Activated T-cell treated with anti-CD3 and anti-CD28 coated beads, Interleukin-2, amount 50 U/mL, for 4 hours (primary cell): Measurements from ENCODE around the gene HECTD3. TPM values are rescaled to one million over a fixed set of nuclear protein-coding genes. Genes with fewer than 3 reads are reported as not detected.

Source experiments
- ATAC-seq, 2 donors: fragments of 200-7000 bp; cut with Tn5 transposase; one replicate each; pipeline ENCODE4 v1.10.0; 2021
- DNase-seq: peaks from one replicate; pipeline ENCODE4 v3.0.0-alpha.2; 2020
- H3K27me3 Mint-ChIP-seq: one replicate; pipeline ENCODE4 v1.8.0; 2021; ENCODE audit warnings: low read depth, mixed read lengths
- H3K36me3 Mint-ChIP-seq: one replicate; pipeline ENCODE4 v1.8.0; 2022; ENCODE audit warnings: mixed read lengths; ENCODE audit not compliant: insufficient read depth
- H3K4me1 Mint-ChIP-seq: one replicate; pipeline ENCODE4 v1.8.0; 2021; ENCODE audit warnings: low read depth, mixed read lengths
- H3K4me3 Mint-ChIP-seq: one replicate; pipeline ENCODE4 v1.8.0; 2021; ENCODE audit warnings: mild to moderate bottlenecking, moderate library complexity, mixed read lengths
- H3K9me3 Mint-ChIP-seq: one replicate; pipeline ENCODE4 v1.8.0; 2021; ENCODE audit warnings: mixed read lengths
- total RNA-seq, 3 donors: library from RNA; stranded (reverse); gene quantifications; one replicate each; pipeline ENCODE4 v1.2.1, GENCODE V29; 2021

The HECTD3 gene
- total RNA-seq, 3 donors from 2014 or later: 27.4 to 30.4 (median 30.2) TPM

GRCh38 chr1:45026446-45026845 is 15.3 kb upstream of the HECTD3 start:
- peak in 1 of 2 donors; percentile 51 for ATAC-seq
- no peak overlapping the region for H3K4me3 Mint-ChIP-seq

GRCh38 chr1:45023663-45024062 is 12.5 kb upstream of the HECTD3 start:
- DNase-seq (no peak), ATAC-seq (no peak)
- Mint-ChIP-seq H3K27me3 (no peaks in the 10 kb centered on the region), H3K36me3 (no peaks in the 10 kb centered on the region), H3K4me1 (peaks cover 7% of the 10 kb centered on the region), H3K9me3 (no peaks in the 10 kb centered on the region), H3K4me3 (no peak overlapping the region)

More at GRCh38 chr1:45026446-45026845, 15.3 kb upstream of the HECTD3 start:
- peaks cover 7% of the 10 kb centered on the region for H3K4me1 Mint-ChIP-seq
- H3K9me3 Mint-ChIP-seq: no peaks in the 10 kb centered on the region
- no peak for DNase-seq
- peaks cover 7% of the 10 kb centered on the region for H3K36me3 Mint-ChIP-seq
- no peaks in the 10 kb centered on the region for H3K27me3 Mint-ChIP-seq

GRCh38 chr1:45018599-45019230 is 7.6 kb upstream of the HECTD3 start:
- DNase-seq (peak; percentile 51), ATAC-seq (peak; percentile 91 to 93)
- Mint-ChIP-seq H3K36me3 (peaks cover 5% of the 10 kb centered on the region), H3K4me1 (peaks cover 10% of the 10 kb centered on the region), H3K27me3 (no peaks in the 10 kb centered on the region), H3K4me3 (no peak overlapping the region), H3K9me3 (no peaks in the 10 kb centered on the region)

GRCh38 chr1:45016767-45017166 is 5.6 kb upstream of the HECTD3 start:
- Mint-ChIP-seq H3K9me3 (no peaks in the 10 kb centered on the region), H3K36me3 (peaks cover 5% of the 10 kb centered on the region), H3K4me3 (no peak overlapping the region), H3K27me3 (no peaks in the 10 kb centered on the region), H3K4me1 (peaks cover 27% of the 10 kb centered on the region)
- no peak for DNase-seq
- ATAC-seq: no peak

- Mint-ChIP-seq H3K9me3 (no peaks in the 10 kb centered on the region), H3K27me3 (no peaks in the 10 kb centered on the region), H3K4me3 (no peak overlapping the region), H3K4me1 (peaks cover 32% of the 10 kb centered on the region), H3K36me3 (peaks cover 5% of the 10 kb centered on the region)
- DNase-seq (no peak), ATAC-seq (no peak)
These were observed 5.1 kb upstream of the HECTD3 start for GRCh38 chr1:45016090-45016697.

GRCh38 chr1:45015683-45016082 is 4.6 kb upstream of the HECTD3 start:
- Mint-ChIP-seq H3K4me1 (peaks cover 33% of the 10 kb centered on the region), H3K27me3 (no peaks in the 10 kb centered on the region), H3K36me3 (peaks cover 5% of the 10 kb centered on the region), H3K9me3 (no peaks in the 10 kb centered on the region), H3K4me3 (no peak overlapping the region)
- ATAC-seq (no peak), DNase-seq (no peak)

GRCh38 chr1:45014321-45015028 is 3.4 kb upstream of the HECTD3 start:
- peaks cover 45% of the 10 kb centered on the region for H3K4me1 Mint-ChIP-seq
- DNase-seq (peak; percentile 77), ATAC-seq (peak; percentile 17 to 18)
- H3K36me3 Mint-ChIP-seq: peaks cover 5% of the 10 kb centered on the region
- no peaks in the 10 kb centered on the region for H3K27me3 Mint-ChIP-seq
- peak overlapping the region; percentile 93 for H3K4me3 Mint-ChIP-seq
- no peaks in the 10 kb centered on the region for H3K9me3 Mint-ChIP-seq

- peaks cover 10% of the 10 kb centered on the region for H3K36me3 Mint-ChIP-seq
- peak overlapping the region; percentile 93 for H3K4me3 Mint-ChIP-seq
- peaks cover 47% of the 10 kb centered on the region for H3K4me1 Mint-ChIP-seq
These were observed 2.6 kb upstream of the HECTD3 start for GRCh38 chr1:45013551-45014209.

GRCh38 chr1:45012639-45013278 is 1.6 kb upstream of the HECTD3 start:
- peak; percentile 19 to 20 for ATAC-seq
- H3K4me1 Mint-ChIP-seq: peaks cover 45% of the 10 kb centered on the region

More at GRCh38 chr1:45013551-45014209, 2.6 kb upstream of the HECTD3 start:
- no peaks in the 10 kb centered on the region for H3K27me3 Mint-ChIP-seq
- ATAC-seq: no peak
- H3K9me3 Mint-ChIP-seq: no peaks in the 10 kb centered on the region
- DNase-seq: no peak

GRCh38 chr1:45011837-45012638 is 914 bp upstream of the HECTD3 start, which contains the start of gene UROD:
Gene UROD (plus strand): TSS chr1:45012254. CDS start chr1:45012266, 12 bp downstream.
- peaks cover 16% of the 10 kb centered on the region for H3K36me3 Mint-ChIP-seq
- ATAC-seq: peak; percentile 77 to 78
- H3K27me3 Mint-ChIP-seq: no peaks in the 10 kb centered on the region
- peaks cover 45% of the 10 kb centered on the region for H3K4me1 Mint-ChIP-seq
- DNase-seq: peak; percentile 81
- H3K4me3 Mint-ChIP-seq: peak within 1 kb of the TSS; percentile 93
- H3K9me3 Mint-ChIP-seq: no peaks in the 10 kb centered on the region

More at GRCh38 chr1:45012639-45013278, 1.6 kb upstream of the HECTD3 start:
- H3K9me3 Mint-ChIP-seq: no peaks in the 10 kb centered on the region
- H3K36me3 Mint-ChIP-seq: peaks cover 15% of the 10 kb centered on the region
- peak; percentile 41 for DNase-seq
- no peaks in the 10 kb centered on the region for H3K27me3 Mint-ChIP-seq
- H3K4me3 Mint-ChIP-seq: peak overlapping the region; percentile 93

- ATAC-seq: peak; percentile 19 to 27
- Mint-ChIP-seq H3K4me3 (peak overlapping the region; percentile 93), H3K36me3 (peaks cover 20% of the 10 kb centered on the region), H3K9me3 (no peaks in the 10 kb centered on the region), H3K4me1 (peaks cover 45% of the 10 kb centered on the region), H3K27me3 (no peaks in the 10 kb centered on the region)
- peak; percentile 26 for DNase-seq
These were observed 919 bp downstream of the HECTD3 start for GRCh38 chr1:45009956-45010854.

GRCh38 chr1:45009296-45009865 is 1.7 kb downstream of the HECTD3 start:
- DNase-seq: no peak
- peaks cover 24% of the 10 kb centered on the region for H3K36me3 Mint-ChIP-seq

More at GRCh38 chr1:45009296-45009865, 1.7 kb downstream of the HECTD3 start:
- H3K4me1 Mint-ChIP-seq: peaks cover 41% of the 10 kb centered on the region
- no peaks in the 10 kb centered on the region for H3K27me3 Mint-ChIP-seq
- no peaks in the 10 kb centered on the region for H3K9me3 Mint-ChIP-seq
- H3K4me3 Mint-ChIP-seq: peak overlapping the region; percentile 93
- no peak for ATAC-seq
